ENCODE measurements around the gene C9orf78. TPM values are rescaled to one million over a fixed set of nuclear protein-coding genes. Genes with fewer than 3 reads are reported as not detected.
A peak's percentile ranks its signal among the peaks of the same experiment; 100 is the strongest.

Gene C9orf78
- total RNA-seq, 1 donor from 2014 or later, result 19.2 TPM

DNA sequence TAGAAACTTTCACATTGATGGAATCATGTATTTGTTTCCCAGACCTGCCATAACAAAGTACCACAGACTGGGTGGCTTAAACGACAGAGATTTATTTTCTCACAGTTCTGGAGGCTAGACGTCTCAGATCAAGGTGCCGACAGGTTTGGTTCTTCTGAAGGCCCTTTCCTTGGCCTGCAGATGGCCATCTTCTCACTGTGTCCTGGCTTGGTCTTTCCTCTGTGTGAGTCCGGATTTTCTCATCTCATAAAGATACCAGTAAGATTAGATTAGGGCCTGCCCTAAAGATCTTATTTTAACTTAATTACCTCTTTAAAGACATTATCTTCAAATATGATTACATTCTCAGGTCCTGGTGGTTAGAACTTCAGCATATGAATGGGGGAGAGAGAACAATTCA lies 6.0 kb upstream of the C9orf78 start:
- no peak overlapping the region for H3K27ac ChIP-seq

DNA sequence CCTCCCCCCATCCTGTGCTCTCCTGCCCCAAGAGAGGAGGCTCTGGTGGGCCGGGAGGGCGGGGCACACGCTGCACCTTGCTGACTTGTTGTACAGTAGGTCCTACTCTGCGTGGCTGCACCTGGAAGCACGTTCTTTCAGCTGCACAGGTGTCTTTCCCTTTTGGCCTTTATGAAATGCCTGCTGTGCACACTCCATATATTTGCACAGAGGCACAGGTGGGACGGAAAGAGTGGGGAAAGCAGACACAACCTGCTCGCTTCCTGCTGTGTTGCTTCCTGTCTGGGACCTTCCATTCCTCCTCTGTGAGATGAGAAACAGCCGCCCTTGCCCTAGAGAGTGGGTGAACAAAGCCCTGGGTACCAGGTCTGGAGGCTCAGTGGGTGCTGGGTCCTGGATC lies 5.0 kb upstream of the C9orf78 start:
- no peak for DNase-seq (ENCODE audit: low spot score in 2 of 2)
- H3K4me1 ChIP-seq, result peaks cover 5 to 35% of the 10 kb centered on the region in 2 donors
- H3K4me3 ChIP-seq, result no peak overlapping the region
- H3K27ac ChIP-seq, result peak overlapping the region in 1 of 2 donors; percentile 55
- H3K36me3 ChIP-seq, result peaks cover 0 to 10% of the 10 kb centered on the region in 2 donors
- intact Hi-C loops (cut with DNase I), result no loop called here
- H3K27me3 ChIP-seq, result no peaks in the 10 kb centered on the region
- H3K9me3 ChIP-seq, result no peaks in the 10 kb centered on the region
- TF ChIP-seq, protein P1, sequence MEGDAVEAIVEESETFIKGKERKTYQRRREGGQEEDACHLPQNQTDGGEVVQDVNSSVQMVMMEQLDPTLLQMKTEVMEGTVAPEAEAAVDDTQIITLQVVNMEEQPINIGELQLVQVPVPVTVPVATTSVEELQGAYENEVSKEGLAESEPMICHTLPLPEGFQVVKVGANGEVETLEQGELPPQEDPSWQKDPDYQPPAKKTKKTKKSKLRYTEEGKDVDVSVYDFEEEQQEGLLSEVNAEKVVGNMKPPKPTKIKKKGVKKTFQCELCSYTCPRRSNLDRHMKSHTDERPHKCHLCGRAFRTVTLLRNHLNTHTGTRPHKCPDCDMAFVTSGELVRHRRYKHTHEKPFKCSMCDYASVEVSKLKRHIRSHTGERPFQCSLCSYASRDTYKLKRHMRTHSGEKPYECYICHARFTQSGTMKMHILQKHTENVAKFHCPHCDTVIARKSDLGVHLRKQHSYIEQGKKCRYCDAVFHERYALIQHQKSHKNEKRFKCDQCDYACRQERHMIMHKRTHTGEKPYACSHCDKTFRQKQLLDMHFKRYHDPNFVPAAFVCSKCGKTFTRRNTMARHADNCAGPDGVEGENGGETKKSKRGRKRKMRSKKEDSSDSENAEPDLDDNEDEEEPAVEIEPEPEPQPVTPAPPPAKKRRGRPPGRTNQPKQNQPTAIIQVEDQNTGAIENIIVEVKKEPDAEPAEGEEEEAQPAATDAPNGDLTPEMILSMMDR (IDR thresholded peaks at IDR 0.05), result no peak

More for the DNA sequence above, 6.0 kb upstream of the C9orf78 start:
- intact Hi-C loops (cut with DNase I), result no loop called here
- Histone ChIP-seq H3K36me3 (peaks cover 0 to 10% of the 10 kb centered on the region in 2 donors), H3K4me3 (no peak overlapping the region), H3K4me1 (peaks cover 5 to 34% of the 10 kb centered on the region in 2 donors), H3K27me3 (no peaks in the 10 kb centered on the region), H3K9me3 (no peaks in the 10 kb centered on the region)
- DNase-seq (ENCODE audit: low spot score in 2 of 2), result no peak
- TF ChIP-seq, protein P1 (IDR thresholded peaks at IDR 0.05), result no peak

DNA sequence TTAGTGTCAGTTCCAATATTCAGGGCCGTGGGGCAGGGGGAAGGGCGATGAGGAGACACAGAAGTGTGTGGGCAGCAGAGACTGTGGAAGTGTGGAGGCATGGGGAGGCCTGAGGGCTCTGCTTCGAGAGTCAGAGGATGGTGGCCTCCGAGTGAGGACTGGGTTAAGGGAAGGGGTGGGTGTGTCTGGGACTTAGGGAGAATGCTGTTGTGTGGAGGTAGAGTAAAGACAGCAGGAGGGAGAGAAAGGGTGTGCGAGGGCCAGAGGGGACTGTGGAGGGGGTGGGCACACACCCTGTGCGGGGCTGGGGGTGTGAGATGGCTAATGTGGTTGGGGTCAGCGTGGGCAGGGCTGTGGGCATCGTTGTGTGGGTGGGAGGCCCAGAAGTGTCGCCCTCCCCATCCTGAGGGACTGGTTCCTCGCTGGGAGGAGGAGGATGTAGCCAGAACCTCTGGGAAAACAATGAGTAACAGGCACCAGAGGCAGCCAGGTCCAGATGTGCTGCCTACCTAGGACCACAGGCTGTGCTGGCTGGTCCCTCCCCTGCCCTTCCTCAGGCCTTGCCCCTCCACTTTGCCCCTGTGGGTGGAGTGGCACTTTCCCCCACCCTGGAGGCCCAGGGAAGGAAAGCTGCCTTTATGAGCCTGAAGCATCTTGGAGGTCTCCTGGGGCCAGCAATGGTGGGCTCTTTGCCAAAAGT lies 4.4 kb upstream of the C9orf78 start:
- Histone ChIP-seq H3K4me1 (peaks cover 5 to 35% of the 10 kb centered on the region in 2 donors), H3K9me3 (no peaks in the 10 kb centered on the region), H3K27ac (peak overlapping the region; percentile 35 to 55), H3K36me3 (peaks cover 0 to 10% of the 10 kb centered on the region in 2 donors), H3K4me3 (no peak overlapping the region), H3K27me3 (no peaks in the 10 kb centered on the region)
- TF ChIP-seq, protein P1 (IDR thresholded peaks at IDR 0.05), result no peak
- no peak for DNase-seq (ENCODE audit: low spot score in 2 of 2)
- intact Hi-C loops (cut with DNase I), result loop anchor here (5.0 to 10.0 kb wide), 2 partner anchors 43 to 395 kb away; no protein-coding TSS in a partner anchor

DNA sequence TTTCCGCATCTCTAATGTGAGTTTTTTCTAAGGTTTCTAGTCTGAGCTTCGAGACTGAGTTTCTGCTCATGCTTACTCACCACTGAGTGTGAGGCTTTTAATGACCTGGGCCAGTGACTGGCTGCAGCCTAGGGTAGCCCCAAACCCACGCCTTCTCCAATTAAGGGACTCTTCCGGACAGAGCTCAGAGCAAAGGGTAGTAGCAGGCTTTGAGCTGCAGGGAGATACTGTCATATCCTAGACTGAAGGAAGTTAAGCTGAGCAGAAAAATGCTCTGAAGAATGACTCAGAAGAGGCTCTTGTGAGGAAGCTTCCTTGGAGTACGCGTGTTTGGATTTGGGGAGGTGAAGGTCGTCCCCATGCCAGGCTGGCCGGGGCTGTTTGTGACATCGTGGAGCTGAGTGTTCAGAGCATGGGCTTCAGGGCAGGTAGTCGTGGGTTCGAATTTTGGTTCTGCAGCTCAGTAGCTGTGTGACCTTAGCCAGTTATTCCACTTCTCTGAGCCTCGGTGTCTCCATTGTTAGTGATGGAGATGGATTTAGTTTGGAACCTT lies 3.7 kb upstream of the C9orf78 start:
- TF ChIP-seq, protein P1 (IDR thresholded peaks at IDR 0.05), result no peak
- Histone ChIP-seq H3K36me3 (peaks cover 0 to 8% of the 10 kb centered on the region in 2 donors), H3K4me3 (no peak overlapping the region), H3K27ac (peak overlapping the region; percentile 35 to 55), H3K27me3 (no peaks in the 10 kb centered on the region), H3K4me1 (peaks cover 5 to 39% of the 10 kb centered on the region in 2 donors), H3K9me3 (no peaks in the 10 kb centered on the region)
- no peak for DNase-seq (ENCODE audit: low spot score in 2 of 2)
- intact Hi-C loops (cut with DNase I), result loop anchor here (5.0 to 10.0 kb wide), 2 partner anchors 44 to 396 kb away; no protein-coding TSS in a partner anchor

DNA sequence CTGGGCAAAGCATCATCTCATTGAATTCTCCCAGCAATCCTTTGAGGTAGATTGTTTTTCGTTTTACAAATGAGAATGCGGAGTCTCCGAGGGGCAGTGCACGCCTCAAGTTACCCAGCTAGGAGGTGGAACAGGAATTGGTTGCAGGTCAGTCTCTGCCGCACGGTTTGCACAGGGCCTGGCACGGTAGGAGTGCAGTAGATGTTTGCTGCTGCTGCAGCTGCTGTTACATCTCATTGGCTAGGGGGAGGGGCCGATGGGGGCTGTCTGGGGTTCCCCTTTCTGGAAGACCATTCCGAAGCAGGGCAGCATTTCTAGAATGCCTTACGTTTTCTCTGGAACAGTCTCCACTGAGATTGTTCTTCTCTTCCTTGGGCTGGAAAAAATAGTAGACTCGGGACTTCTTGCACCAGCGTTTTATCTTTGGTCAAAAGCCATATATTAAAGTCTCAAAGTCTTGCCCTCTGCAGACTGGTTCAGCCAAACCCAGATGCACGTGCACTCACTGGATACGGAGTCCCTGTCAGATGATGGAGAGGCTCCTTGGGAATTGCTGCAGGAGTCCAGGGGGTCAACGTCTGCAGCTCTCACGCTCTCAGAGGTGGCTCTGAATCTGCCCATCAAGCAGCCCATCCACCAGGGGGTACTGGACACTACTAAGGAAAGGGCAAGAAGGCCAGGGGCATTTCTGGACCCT lies 1.4 kb upstream of the C9orf78 start:
- TF ChIP-seq, protein P1 (IDR thresholded peaks at IDR 0.05), result no peak
- intact Hi-C loops (cut with DNase I), result loop anchor here (5.0 to 10.0 kb wide), 2 partner anchors 46 to 398 kb away; no protein-coding TSS in a partner anchor
- DNase-seq (ENCODE audit: low spot score in 2 of 2), result no peak
- Histone ChIP-seq H3K4me1 (peaks cover 5 to 42% of the 10 kb centered on the region in 2 donors), H3K27me3 (no peaks in the 10 kb centered on the region), H3K27ac (peak overlapping the region; percentile 95 to 98), H3K36me3 (peaks cover 15 to 18% of the 10 kb centered on the region in 2 donors), H3K4me3 (peak overlapping the region; percentile 93 to 100), H3K9me3 (no peaks in the 10 kb centered on the region)
